Adipocyte (in vitro differentiated cells): ENCODE results near the gene C19orf33.
A peak's percentile ranks its signal among the peaks of the same experiment; 100 is the strongest.

ENCODE experiments used
- DNase-seq: peaks from one replicate; pipeline ENCODE4 v3.0.0-alpha.2; 2015; ENCODE audit warnings: low read depth
- H3K27me3 ChIP-seq: replicated peaks from 2 replicates; pipeline ENCODE4 v1.7.0; 2013; ENCODE audit warnings: mild to moderate bottlenecking, low read length, moderate library complexity; ENCODE audit not compliant: control insufficient read depth, insufficient read depth
- H3K36me3 ChIP-seq: 2 replicates; pipeline ENCODE4 v1.7.0; 2013; ENCODE audit warnings: low read length, mild to moderate bottlenecking, moderate library complexity; ENCODE audit not compliant: control insufficient read depth, insufficient read depth, severe bottlenecking
- H3K4me1 ChIP-seq: 2 replicates; pipeline ENCODE4 v1.7.0; 2013; ENCODE audit warnings: mild to moderate bottlenecking, low read length, moderate library complexity; ENCODE audit not compliant: control insufficient read depth, insufficient read depth
- H3K4me3 ChIP-seq: 2 replicates; pipeline ENCODE4 v1.7.0; 2013; ENCODE audit warnings: mild to moderate bottlenecking, low read length, moderate library complexity
- H3K9ac ChIP-seq: 2 replicates; pipeline ENCODE4 v1.7.0; 2013; ENCODE audit warnings: mild to moderate bottlenecking, low read length, moderate library complexity
- H3K9me3 ChIP-seq: 2 replicates; pipeline ENCODE4 v1.7.0; 2013; ENCODE audit warnings: mild to moderate bottlenecking, low read length, moderate library complexity; ENCODE audit not compliant: control insufficient read depth

Gene C19orf33

DNA sequence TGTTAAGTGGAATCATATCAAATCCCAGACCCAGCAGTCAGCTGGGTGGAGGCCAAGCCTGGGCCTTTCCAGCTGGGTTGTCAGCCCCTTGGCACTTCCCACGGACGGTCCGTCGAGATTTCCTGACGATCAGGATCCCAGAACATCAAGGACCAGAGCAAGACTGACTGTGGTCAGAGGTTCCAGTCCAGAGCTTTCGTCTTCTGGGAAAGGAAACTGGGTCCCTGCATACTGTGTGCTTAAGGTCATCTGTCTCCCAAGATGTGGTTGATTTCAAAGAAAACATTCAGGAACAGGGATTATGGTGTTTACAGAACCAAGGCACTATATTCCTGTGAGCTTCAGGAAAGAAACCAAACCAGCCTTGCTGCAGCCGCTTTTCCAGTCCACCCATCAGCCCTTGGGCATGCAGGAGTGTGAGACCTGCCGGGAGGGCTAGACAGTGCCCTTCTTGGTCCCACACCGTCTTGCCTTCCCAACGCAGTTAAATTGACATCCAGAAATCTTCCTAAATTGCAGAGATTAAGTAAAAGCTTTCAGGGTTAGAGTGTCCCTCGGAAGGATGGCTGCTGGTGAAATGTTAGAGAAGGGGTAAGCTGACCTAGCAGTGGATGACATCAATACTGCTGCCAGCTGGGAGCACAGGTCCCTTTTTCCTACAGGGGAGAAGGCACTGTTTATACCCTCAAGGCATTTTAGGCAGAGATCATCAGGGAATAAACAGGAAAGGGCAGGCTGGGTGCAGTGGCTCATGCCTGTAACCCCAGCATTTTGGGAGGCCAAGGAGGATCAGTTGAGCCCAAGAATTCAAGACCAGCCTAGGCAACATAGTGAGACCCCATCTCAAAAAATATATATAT, 5.0 kb upstream of the C19orf33 start:
- peaks cover 10% of the 10 kb centered on the region for H3K4me1 ChIP-seq
- H3K9ac ChIP-seq, result no peak overlapping the region
- peak; percentile 44 for DNase-seq
- H3K27me3 ChIP-seq, result no peaks in the 10 kb centered on the region
- no peak overlapping the region for H3K4me3 ChIP-seq
- H3K36me3 ChIP-seq, result no peaks in the 10 kb centered on the region
- no peaks in the 10 kb centered on the region for H3K9me3 ChIP-seq

DNA sequence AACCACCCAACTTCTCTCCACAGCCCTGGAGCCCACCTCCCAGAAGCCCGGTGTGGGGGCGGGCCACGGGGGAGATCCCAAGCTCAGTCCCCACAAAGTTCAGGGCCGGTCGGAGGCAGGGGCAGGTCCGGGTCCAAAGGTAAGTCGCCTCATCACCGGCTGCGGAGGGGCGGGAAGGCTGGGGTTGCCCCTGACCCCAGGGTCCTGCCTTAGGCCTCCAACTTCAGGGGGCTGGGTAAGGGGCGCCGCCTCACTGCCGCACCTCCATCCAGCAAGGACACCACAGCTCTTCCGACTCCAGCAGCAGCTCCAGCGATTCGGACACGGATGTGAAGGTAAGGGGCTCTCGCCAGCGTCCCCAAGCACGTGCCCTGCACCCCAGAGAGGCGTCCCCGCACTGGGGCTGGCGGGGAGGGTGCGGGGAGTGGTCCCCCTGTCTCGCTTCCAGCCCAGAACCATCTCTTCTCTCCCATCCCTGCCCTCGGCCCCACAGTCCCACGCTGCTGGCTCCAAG, 358 bp downstream of the C19orf33 start:
- H3K9ac ChIP-seq, result no peak overlapping the region
- H3K36me3 ChIP-seq, result peaks cover 20% of the 10 kb centered on the region
- no peak overlapping the region for H3K4me3 ChIP-seq
- no peak for DNase-seq
- H3K9me3 ChIP-seq, result no peaks in the 10 kb centered on the region
- H3K27me3 ChIP-seq, result no peaks in the 10 kb centered on the region
- H3K4me1 ChIP-seq, result peaks cover 5% of the 10 kb centered on the region

DNA sequence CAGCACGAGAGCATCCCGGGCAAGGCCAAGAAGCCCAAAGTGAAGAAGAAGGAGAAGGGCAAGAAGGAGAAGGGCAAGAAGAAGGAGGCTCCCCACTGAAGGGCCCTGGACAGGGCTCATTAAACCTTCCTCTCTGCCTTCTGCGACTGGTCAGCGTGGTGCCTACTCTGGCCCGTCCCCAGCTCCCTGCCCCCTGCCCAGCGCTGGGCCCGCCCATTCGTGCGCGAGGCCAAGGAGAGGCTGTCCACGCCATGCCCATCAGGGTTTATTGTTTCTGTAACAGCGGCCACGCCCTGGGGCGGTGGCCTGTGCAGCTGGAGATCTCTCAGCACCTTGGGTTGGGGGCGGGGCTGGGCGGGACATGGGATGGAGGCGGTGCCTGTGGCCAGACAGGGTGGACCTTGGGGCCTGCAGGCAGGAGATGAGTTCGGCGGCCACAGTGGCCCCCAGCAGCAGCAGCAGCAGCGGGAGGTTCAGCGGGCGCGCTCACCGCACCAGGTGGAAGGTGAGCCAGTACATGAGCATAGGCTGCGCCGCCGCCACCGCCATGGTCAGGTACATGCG, 897 bp downstream of the C19orf33 start:
- no peak overlapping the region for H3K9ac ChIP-seq
- H3K4me3 ChIP-seq, result no peak overlapping the region
- peaks cover 20% of the 10 kb centered on the region for H3K36me3 ChIP-seq
- DNase-seq, result no peak
- no peaks in the 10 kb centered on the region for H3K27me3 ChIP-seq
- H3K4me1 ChIP-seq, result peaks cover 5% of the 10 kb centered on the region
- H3K9me3 ChIP-seq, result no peaks in the 10 kb centered on the region

DNA sequence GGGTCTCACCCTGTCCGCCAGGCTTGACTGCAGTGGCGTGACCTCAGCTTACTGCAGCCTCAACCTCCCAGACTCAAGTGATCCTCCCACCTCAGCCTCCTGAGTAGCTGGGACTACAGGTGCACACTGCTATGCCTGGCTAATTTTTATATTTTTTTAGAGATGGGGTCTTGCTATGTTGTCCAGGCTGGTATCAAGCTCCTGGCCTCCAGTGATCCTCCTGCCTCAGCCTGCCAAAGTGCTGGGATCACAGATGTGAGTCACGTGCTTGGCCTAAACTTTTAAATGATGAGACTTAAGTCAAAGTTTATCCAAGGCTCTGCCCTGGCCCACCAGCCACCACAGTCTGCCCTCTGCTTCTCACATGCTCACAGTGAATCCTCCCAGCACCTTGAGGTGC, 2.2 kb downstream of the C19orf33 start:
- no peaks in the 10 kb centered on the region for H3K9me3 ChIP-seq
- no peaks in the 10 kb centered on the region for H3K4me1 ChIP-seq
- no peaks in the 10 kb centered on the region for H3K27me3 ChIP-seq
- DNase-seq, result no peak
- H3K4me3 ChIP-seq, result no peak overlapping the region
- H3K9ac ChIP-seq, result no peak overlapping the region
- H3K36me3 ChIP-seq, result peaks cover 20% of the 10 kb centered on the region

DNA sequence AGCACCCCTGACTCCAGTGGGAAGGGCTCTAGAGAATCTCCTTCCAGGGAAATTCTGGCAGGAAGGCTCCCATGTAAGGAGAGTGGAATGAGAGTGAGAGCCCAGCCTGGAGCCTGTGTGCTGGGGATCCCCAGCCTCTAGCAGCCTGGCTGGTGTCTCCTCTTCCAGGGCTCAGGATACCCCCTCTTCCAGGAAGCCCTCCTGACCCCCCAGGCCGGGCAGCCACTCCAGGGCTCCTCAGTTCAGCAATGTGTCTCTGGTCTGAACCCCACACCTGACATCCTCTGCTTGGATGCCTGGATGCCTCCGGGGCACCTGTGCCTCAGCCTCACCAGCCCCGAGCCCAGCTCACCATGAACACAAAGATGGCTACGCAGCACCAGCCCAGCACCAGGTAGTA, 3.0 kb downstream of the C19orf33 start:
- H3K36me3 ChIP-seq, result peaks cover 20% of the 10 kb centered on the region
- no peak overlapping the region for H3K9ac ChIP-seq
- no peaks in the 10 kb centered on the region for H3K4me1 ChIP-seq
- no peak for DNase-seq
- no peak overlapping the region for H3K4me3 ChIP-seq
- no peaks in the 10 kb centered on the region for H3K9me3 ChIP-seq
- H3K27me3 ChIP-seq, result no peaks in the 10 kb centered on the region

DNA sequence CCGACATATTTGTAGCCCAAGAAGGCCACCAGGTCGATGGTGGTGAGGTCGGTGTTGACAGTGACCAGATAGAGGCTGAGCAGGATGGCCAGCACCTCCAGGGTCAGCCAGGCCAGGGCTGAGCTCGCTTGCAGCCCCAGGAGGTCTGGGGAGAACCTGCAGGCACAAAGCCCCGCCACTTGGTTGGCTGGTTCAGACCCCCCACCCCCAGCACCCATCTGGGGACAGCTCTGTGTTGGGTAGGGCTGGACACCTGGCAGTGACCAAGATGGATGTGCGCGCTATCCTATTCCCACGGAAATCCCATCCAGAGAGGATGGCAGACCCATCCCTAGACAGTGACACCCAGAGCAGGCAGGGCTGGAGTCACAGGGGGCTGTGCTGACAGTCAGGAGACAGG, 3.5 kb downstream of the C19orf33 start:
- no peaks in the 10 kb centered on the region for H3K27me3 ChIP-seq
- no peak for DNase-seq
- H3K4me3 ChIP-seq, result no peak overlapping the region
- H3K9ac ChIP-seq, result no peak overlapping the region
- H3K36me3 ChIP-seq, result peaks cover 20% of the 10 kb centered on the region
- H3K9me3 ChIP-seq, result no peaks in the 10 kb centered on the region
- H3K4me1 ChIP-seq, result no peaks in the 10 kb centered on the region

DNA sequence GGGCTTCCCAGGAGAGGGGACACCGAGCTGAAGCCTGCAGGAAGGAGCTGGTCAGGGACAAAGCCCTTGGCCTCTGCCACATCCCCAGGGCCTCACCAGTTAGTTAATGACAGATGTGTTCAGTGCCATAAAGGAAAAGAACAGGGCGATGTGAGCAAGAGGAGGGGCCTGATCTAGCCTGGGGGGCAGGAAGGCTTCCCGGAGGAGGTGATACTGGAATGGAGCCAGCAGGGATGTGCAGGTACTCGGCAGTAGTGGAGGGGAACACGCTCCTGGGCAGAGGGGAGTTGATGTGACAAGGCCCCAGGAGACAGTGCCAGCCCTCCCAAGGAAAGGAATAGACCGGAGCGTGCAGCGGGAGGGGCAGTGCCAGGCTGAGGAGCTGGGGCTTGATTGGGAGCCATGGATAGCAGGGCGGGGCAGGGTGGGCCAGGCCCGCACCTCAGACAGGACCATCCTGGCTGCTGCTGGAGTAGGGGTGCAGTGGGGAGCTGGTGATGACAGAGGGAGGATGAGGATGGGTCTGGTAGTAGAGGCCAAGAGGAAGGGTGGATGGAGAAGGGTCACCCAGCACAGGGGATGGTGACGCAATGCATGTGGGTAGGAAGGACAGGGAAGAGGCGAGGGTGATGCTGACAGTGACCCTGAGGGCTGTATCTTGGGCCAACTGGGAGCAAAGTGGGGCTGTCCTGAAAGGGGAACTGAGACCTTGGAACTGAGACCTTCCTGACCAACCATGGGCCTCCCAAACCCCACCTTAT, 4.1 kb downstream of the C19orf33 start:
- Histone ChIP-seq H3K4me3 (no peak overlapping the region), H3K36me3 (peaks cover 20% of the 10 kb centered on the region), H3K4me1 (no peaks in the 10 kb centered on the region), H3K27me3 (no peaks in the 10 kb centered on the region), H3K9me3 (no peaks in the 10 kb centered on the region), H3K9ac (no peak overlapping the region)
- no peak for DNase-seq

DNA sequence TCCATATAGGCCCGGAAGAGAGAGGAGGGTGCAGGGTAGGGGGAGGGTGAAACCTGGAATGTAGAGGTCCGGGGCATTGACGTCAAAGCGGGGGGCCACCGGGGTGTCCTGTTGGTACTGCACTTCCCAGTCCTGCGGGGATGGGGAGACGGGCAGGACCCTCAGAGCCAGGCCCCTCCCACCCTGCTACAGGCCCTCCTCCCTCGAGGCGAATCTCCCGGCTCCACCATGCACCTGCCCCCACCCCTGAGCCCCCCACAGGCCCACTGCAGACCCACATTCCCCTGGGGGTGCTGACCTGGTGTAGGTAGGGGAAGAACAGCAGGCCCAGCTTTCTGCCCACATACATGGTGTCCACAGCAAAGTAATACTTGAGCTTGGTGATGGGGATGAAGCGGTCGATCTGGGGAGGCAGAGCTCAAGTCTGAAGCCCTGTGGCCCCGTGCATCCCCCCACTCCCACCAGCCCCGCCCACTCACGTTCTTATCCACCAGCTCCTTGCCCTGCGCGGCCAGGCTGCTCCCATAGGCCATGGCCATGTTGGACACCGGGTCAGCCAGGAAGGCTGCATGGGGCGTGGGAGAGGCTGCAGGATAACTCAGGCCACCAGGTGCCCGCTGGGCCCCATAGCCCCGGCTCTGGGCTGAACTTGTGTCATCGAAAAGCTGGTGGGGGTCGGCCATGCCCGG, 5.0 kb downstream of the C19orf33 start:
- H3K4me1 ChIP-seq, result no peaks in the 10 kb centered on the region
- H3K36me3 ChIP-seq, result peaks cover 20% of the 10 kb centered on the region
- no peak overlapping the region for H3K4me3 ChIP-seq
- no peaks in the 10 kb centered on the region for H3K27me3 ChIP-seq
- H3K9ac ChIP-seq, result no peak overlapping the region
- no peak for DNase-seq
- no peaks in the 10 kb centered on the region for H3K9me3 ChIP-seq

DNA sequence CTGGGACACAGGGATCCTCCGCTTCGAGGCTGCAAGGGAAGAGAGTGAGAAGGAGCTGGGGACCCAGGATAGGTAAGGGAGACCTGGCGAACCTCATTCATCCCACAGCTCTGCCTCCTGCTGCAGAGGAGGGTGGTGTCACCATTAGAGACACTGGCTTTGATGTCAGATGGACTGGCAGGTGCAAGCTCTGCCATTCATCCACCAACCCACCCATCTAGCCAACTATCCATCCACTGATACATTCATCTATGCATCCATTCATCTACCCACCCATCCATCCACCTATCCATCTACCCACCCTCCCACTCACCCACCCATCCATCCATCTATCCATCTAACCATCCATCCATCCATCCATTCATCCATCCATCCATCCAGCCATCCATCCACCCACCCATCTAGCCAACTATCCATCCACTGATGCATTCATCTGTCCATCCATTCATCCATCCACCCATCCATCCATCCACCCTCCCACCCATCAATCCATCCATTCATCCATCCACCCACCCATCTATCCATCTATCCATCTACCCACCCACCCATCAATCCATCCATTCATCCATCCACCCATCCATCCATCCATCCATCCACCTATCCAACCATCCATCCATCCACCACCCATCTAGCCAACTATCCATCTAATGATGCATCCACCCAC, 5.7 kb downstream of the C19orf33 start:
- no peaks in the 10 kb centered on the region for H3K4me1 ChIP-seq
- H3K9me3 ChIP-seq, result no peaks in the 10 kb centered on the region
- H3K36me3 ChIP-seq, result peaks cover 16% of the 10 kb centered on the region
- H3K9ac ChIP-seq, result no peak overlapping the region
- DNase-seq, result no peak
- no peaks in the 10 kb centered on the region for H3K27me3 ChIP-seq
- H3K4me3 ChIP-seq, result no peak overlapping the region

DNA sequence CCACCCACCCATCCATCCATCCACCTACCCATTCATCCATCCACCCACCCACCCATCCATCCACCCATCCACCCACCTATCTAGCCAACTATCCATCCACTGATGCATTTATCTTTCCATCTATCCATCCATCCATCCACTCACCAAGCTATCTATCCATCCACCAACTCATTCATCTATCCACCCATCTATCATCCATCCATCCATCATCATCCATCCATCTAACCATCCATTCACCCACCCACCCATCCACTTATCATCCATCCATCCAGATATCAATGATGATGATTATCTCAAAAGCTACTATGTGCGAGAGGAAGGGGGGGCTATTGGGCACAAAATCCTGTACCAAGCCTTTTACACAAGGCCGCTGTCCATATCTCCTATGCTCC, 6.2 kb downstream of the C19orf33 start:
- Histone ChIP-seq H3K4me1 (peaks cover 2% of the 10 kb centered on the region), H3K36me3 (peaks cover 15% of the 10 kb centered on the region), H3K9me3 (no peaks in the 10 kb centered on the region), H3K4me3 (no peak overlapping the region), H3K27me3 (no peaks in the 10 kb centered on the region), H3K9ac (no peak overlapping the region)
- DNase-seq, result no peak
